GM12892 (cell line): ENCODE measurements around the gene LDHAL6A.

ENCODE experiments used
- POLR2AphosphoS5 ChIP-seq: IDR thresholded peaks from 2 replicates; pipeline ENCODE4 v1.6.1; 2011; ENCODE audit warnings: low read depth, low read length, control low read depth
- TAF1 ChIP-seq: IDR thresholded peaks from 2 replicates; pipeline ENCODE4 v1.6.1; 2011; ENCODE audit warnings: low read depth, mild to moderate bottlenecking, control low read depth, low read length, borderline replicate concordance

- TF ChIP-seq POLR2AphosphoS5 (no peak), TAF1 (no peak)
These were observed 35.6 kb upstream of the LDHAL6A start for GRCh38 chr11:18420067-18420466.
